ENCODE measurements around the gene AP3M1. TPM values are rescaled to one million over a fixed set of nuclear protein-coding genes. Genes with fewer than 3 reads are reported as not detected.

Gene AP3M1
- total and polyA plus RNA-seq, 2 donors (not counting 1 experiment from before 2014, with no cell fraction given) = 28.4 to 55.3 TPM

GRCh38 chr10:74092372-74092771 is 58.3 kb downstream of the AP3M1 start:
- Histone ChIP-seq H2AFZ (ENCODE audit: low read length) (no peak overlapping the region), H3K27ac (ENCODE audit: insufficient read depth, low read length) (no peak overlapping the region), H3K36me3 (ENCODE audit: control insufficient read depth, insufficient read depth, low read length) (peaks cover 38% of the 10 kb centered on the region), H3K9me3 (ENCODE audit: control insufficient read depth, insufficient read depth, low read depth, low read length) (no peaks in the 10 kb centered on the region), H3K27me3 (ENCODE audit: control insufficient read depth, insufficient read depth, low read length) (no peaks in the 10 kb centered on the region), H3K4me1 (ENCODE audit: control insufficient read depth, extremely low read depth, insufficient read depth, low read length) (no peaks in the 10 kb centered on the region), H3K4me2 (ENCODE audit: extremely low read depth, insufficient read depth, low read length) (no peak overlapping the region), H3K79me2 (ENCODE audit: control insufficient read depth, insufficient read depth, low read length) (peaks cover 16% of the 10 kb centered on the region), H3K4me3 (replicated peaks in 1 of 4; ENCODE audit: control extremely low read depth in 1 of 4, insufficient read depth in 1 of 4, low read depth in 3 of 4, low read length in 4 of 4) (no peak overlapping the region), H4K20me1 (ENCODE audit: control insufficient read depth, extremely low read depth, insufficient read depth, low read length) (no peaks in the 10 kb centered on the region), H3K9ac (ENCODE audit: insufficient read depth, low read length) (no peak overlapping the region)
- no peak for TF ChIP-seq EZH2 (IDR thresholded peaks at IDR 0.05; ENCODE audit: low read length, missing control alignments)
- TF ChIP-seq, protein P1, sequence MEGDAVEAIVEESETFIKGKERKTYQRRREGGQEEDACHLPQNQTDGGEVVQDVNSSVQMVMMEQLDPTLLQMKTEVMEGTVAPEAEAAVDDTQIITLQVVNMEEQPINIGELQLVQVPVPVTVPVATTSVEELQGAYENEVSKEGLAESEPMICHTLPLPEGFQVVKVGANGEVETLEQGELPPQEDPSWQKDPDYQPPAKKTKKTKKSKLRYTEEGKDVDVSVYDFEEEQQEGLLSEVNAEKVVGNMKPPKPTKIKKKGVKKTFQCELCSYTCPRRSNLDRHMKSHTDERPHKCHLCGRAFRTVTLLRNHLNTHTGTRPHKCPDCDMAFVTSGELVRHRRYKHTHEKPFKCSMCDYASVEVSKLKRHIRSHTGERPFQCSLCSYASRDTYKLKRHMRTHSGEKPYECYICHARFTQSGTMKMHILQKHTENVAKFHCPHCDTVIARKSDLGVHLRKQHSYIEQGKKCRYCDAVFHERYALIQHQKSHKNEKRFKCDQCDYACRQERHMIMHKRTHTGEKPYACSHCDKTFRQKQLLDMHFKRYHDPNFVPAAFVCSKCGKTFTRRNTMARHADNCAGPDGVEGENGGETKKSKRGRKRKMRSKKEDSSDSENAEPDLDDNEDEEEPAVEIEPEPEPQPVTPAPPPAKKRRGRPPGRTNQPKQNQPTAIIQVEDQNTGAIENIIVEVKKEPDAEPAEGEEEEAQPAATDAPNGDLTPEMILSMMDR (conservative IDR thresholded peaks at IDR 0.05 in 1 of 2, IDR thresholded peaks at IDR 0.05 in 1 of 2; ENCODE audit: low read depth in 1 of 2, low read length in 2 of 2) = no peak
- no peak for DNase-seq (ENCODE audit: low read depth in 2 of 2)

GRCh38 chr10:74088722-74089121 is 61.9 kb downstream of the AP3M1 start:
- no peak overlapping the region for H3K4me3 ChIP-seq (replicated peaks in 1 of 4; ENCODE audit: control extremely low read depth in 1 of 4, insufficient read depth in 1 of 4, low read depth in 3 of 4, low read length in 4 of 4)
- no peaks in the 10 kb centered on the region for H3K27me3 ChIP-seq (ENCODE audit: control insufficient read depth, insufficient read depth, low read length)
- H3K27ac ChIP-seq (ENCODE audit: insufficient read depth, low read length) = peak overlapping the region; percentile 32
- no peak overlapping the region for H3K4me2 ChIP-seq (ENCODE audit: extremely low read depth, insufficient read depth, low read length)
- H3K79me2 ChIP-seq (ENCODE audit: control insufficient read depth, insufficient read depth, low read length) = peaks cover 19% of the 10 kb centered on the region
- H3K9me3 ChIP-seq (ENCODE audit: control insufficient read depth, insufficient read depth, low read depth, low read length) = no peaks in the 10 kb centered on the region
- no peaks in the 10 kb centered on the region for H3K4me1 ChIP-seq (ENCODE audit: control insufficient read depth, extremely low read depth, insufficient read depth, low read length)
- peaks cover 28% of the 10 kb centered on the region for H3K36me3 ChIP-seq (ENCODE audit: control insufficient read depth, insufficient read depth, low read length)
- TF ChIP-seq, protein P1 (conservative IDR thresholded peaks at IDR 0.05 in 1 of 2, IDR thresholded peaks at IDR 0.05 in 1 of 2; ENCODE audit: low read depth in 1 of 2, low read length in 2 of 2) = no peak
- no peak for TF ChIP-seq EZH2 (IDR thresholded peaks at IDR 0.05; ENCODE audit: low read length, missing control alignments)
- DNase-seq (ENCODE audit: low read depth in 2 of 2) = no peak
- no peaks in the 10 kb centered on the region for H4K20me1 ChIP-seq (ENCODE audit: control insufficient read depth, extremely low read depth, insufficient read depth, low read length)
- H2AFZ ChIP-seq (ENCODE audit: low read length) = no peak overlapping the region
- H3K9ac ChIP-seq (ENCODE audit: insufficient read depth, low read length) = no peak overlapping the region

DNA sequence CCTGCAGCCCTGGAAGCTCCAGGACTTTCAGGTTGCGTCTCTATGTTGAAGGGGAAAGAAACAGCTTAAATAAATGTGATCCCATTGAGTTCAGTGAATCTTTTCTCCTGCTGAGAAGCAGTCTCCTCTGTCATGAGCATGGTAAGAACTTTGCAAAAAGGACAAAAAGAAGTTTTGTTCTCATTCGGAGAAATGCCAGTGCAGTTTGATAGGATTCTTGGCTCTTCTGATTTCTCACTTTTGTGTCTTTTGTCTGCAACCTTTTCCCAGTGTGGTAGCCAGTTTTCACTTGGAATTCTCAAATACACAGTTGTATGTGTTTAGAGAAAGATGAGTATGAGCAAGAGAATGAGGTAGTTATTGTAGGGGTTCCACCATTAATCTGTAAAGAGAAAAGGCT is 64.3 kb downstream of the AP3M1 start:
- Histone ChIP-seq H3K9me3 (ENCODE audit: control insufficient read depth, insufficient read depth, low read depth, low read length) (no peaks in the 10 kb centered on the region), H3K27me3 (ENCODE audit: control insufficient read depth, insufficient read depth, low read length) (no peaks in the 10 kb centered on the region), H4K20me1 (ENCODE audit: control insufficient read depth, extremely low read depth, insufficient read depth, low read length) (no peaks in the 10 kb centered on the region), H2AFZ (ENCODE audit: low read length) (no peak overlapping the region), H3K9ac (ENCODE audit: insufficient read depth, low read length) (no peak overlapping the region), H3K36me3 (ENCODE audit: control insufficient read depth, insufficient read depth, low read length) (peaks cover 17% of the 10 kb centered on the region), H3K79me2 (ENCODE audit: control insufficient read depth, insufficient read depth, low read length) (peaks cover 23% of the 10 kb centered on the region), H3K4me2 (ENCODE audit: extremely low read depth, insufficient read depth, low read length) (no peak overlapping the region), H3K27ac (ENCODE audit: insufficient read depth, low read length) (no peak overlapping the region), H3K4me1 (ENCODE audit: control insufficient read depth, extremely low read depth, insufficient read depth, low read length) (no peaks in the 10 kb centered on the region), H3K4me3 (replicated peaks in 1 of 4; ENCODE audit: control extremely low read depth in 1 of 4, insufficient read depth in 1 of 4, low read depth in 3 of 4, low read length in 4 of 4) (no peak overlapping the region)
- DNase-seq (ENCODE audit: low read depth in 2 of 2) = no peak
- TF ChIP-seq, protein P1 (conservative IDR thresholded peaks at IDR 0.05 in 1 of 2, IDR thresholded peaks at IDR 0.05 in 1 of 2; ENCODE audit: low read depth in 1 of 2, low read length in 2 of 2) = no peak
- no peak for TF ChIP-seq EZH2 (IDR thresholded peaks at IDR 0.05; ENCODE audit: low read length, missing control alignments)
